ENCODE data around the gene DCN.

DCN gene

GRCh38 chr12:91194500-91194899, 11.9 kb upstream of the DCN start:
- no peaks in the 10 kb centered on the region for H3K4me1 ChIP-seq (ENCODE audit: insufficient read depth, low read length, poor library complexity, severe bottlenecking)
- no peak overlapping the region for H2AFZ ChIP-seq (ENCODE audit: low read length)
- no peak overlapping the region for H3K4me3 ChIP-seq (ENCODE audit: low read length, poor library complexity, severe bottlenecking)
- no peaks in the 10 kb centered on the region for H3K36me3 ChIP-seq (ENCODE audit: insufficient read depth, low read length)
- no peaks in the 10 kb centered on the region for H3K9me3 ChIP-seq (ENCODE audit: insufficient read depth, low read depth, low read length)
- H3K4me2 ChIP-seq (ENCODE audit: low read depth, low read length, poor library complexity, severe bottlenecking), result no peak overlapping the region
- H3K27me3 ChIP-seq (ENCODE audit: insufficient read depth, low read length, poor library complexity, severe bottlenecking), result no peaks in the 10 kb centered on the region
- no peaks in the 10 kb centered on the region for H3K79me2 ChIP-seq (ENCODE audit: insufficient read depth, low read length)
- no peak for TF ChIP-seq EZH2phosphoT487 (IDR thresholded peaks at IDR 0.05; ENCODE audit: borderline replicate concordance)
- TF ChIP-seq, protein P1, sequence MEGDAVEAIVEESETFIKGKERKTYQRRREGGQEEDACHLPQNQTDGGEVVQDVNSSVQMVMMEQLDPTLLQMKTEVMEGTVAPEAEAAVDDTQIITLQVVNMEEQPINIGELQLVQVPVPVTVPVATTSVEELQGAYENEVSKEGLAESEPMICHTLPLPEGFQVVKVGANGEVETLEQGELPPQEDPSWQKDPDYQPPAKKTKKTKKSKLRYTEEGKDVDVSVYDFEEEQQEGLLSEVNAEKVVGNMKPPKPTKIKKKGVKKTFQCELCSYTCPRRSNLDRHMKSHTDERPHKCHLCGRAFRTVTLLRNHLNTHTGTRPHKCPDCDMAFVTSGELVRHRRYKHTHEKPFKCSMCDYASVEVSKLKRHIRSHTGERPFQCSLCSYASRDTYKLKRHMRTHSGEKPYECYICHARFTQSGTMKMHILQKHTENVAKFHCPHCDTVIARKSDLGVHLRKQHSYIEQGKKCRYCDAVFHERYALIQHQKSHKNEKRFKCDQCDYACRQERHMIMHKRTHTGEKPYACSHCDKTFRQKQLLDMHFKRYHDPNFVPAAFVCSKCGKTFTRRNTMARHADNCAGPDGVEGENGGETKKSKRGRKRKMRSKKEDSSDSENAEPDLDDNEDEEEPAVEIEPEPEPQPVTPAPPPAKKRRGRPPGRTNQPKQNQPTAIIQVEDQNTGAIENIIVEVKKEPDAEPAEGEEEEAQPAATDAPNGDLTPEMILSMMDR (conservative IDR thresholded peaks at IDR 0.05; ENCODE audit: low read length), result no peak
- no peak overlapping the region for H3K9ac ChIP-seq (ENCODE audit: low read depth, low read length, poor library complexity, severe bottlenecking)
- 0 out of 2 replicates have a peak, but pooled peaks cover 3% of the 10 kb centered on the region for H3K9me2 ChIP-seq (replicated peaks; ENCODE audit: low read depth, low read length)
- H3F3A ChIP-seq (ENCODE audit: low read depth), result no peaks in the 10 kb centered on the region
- no peaks in the 10 kb centered on the region for H4K20me1 ChIP-seq (ENCODE audit: insufficient read depth, low read length, poor library complexity, severe bottlenecking)

- Histone ChIP-seq H3K9me2 (replicated peaks; ENCODE audit: low read depth, low read length) (0 out of 2 replicates have a peak, but pooled peaks cover 3% of the 10 kb centered on the region), H3K79me2 (ENCODE audit: insufficient read depth, low read length) (no peaks in the 10 kb centered on the region), H3K9ac (ENCODE audit: low read depth, low read length, poor library complexity, severe bottlenecking) (no peak overlapping the region), H3K4me3 (ENCODE audit: low read length, poor library complexity, severe bottlenecking) (no peak overlapping the region), H3K4me1 (ENCODE audit: insufficient read depth, low read length, poor library complexity, severe bottlenecking) (no peaks in the 10 kb centered on the region), H2AFZ (ENCODE audit: low read length) (no peak overlapping the region), H3F3A (ENCODE audit: low read depth) (no peaks in the 10 kb centered on the region), H3K4me2 (ENCODE audit: low read depth, low read length, poor library complexity, severe bottlenecking) (no peak overlapping the region), H3K27me3 (ENCODE audit: insufficient read depth, low read length, poor library complexity, severe bottlenecking) (no peaks in the 10 kb centered on the region), H4K20me1 (ENCODE audit: insufficient read depth, low read length, poor library complexity, severe bottlenecking) (no peaks in the 10 kb centered on the region), H3K36me3 (ENCODE audit: insufficient read depth, low read length) (no peaks in the 10 kb centered on the region), H3K9me3 (ENCODE audit: insufficient read depth, low read depth, low read length) (no peaks in the 10 kb centered on the region)
- TF ChIP-seq EZH2phosphoT487 (IDR thresholded peaks at IDR 0.05; ENCODE audit: borderline replicate concordance), result no peak
- TF ChIP-seq, protein P1 (conservative IDR thresholded peaks at IDR 0.05; ENCODE audit: low read length), result no peak
Observed at GRCh38 chr12:91191513-91192111, 9.0 kb upstream of the DCN start.

DNA sequence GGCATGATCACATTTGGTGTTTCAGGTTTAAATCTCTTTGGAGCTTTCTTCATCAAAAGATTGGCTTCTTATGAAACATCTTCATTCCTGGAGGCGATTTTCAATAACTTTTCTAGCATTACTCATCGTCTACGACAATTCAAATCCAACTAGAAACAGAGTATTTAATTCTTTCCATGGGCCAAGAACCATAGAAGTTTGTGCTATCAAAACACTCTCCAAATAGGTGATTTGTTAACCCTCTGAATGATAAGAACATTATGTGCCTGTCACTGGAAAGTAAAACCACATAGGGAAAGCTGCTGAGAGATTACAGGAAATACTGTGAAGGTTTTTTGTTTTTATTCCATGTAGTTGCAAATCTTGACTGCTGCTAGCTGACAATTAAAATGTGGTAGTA, 6.9 kb upstream of the DCN start:
- H3K4me3 ChIP-seq (ENCODE audit: low read length, poor library complexity, severe bottlenecking), result no peak overlapping the region
- no peak overlapping the region for H2AFZ ChIP-seq (ENCODE audit: low read length)
- no peaks in the 10 kb centered on the region for H3K9me2 ChIP-seq (replicated peaks; ENCODE audit: low read depth, low read length)
- no peak overlapping the region for H3K9ac ChIP-seq (ENCODE audit: low read depth, low read length, poor library complexity, severe bottlenecking)
- no peaks in the 10 kb centered on the region for H3K4me1 ChIP-seq (ENCODE audit: insufficient read depth, low read length, poor library complexity, severe bottlenecking)
- no peaks in the 10 kb centered on the region for H3K36me3 ChIP-seq (ENCODE audit: insufficient read depth, low read length)
- H3K27me3 ChIP-seq (ENCODE audit: insufficient read depth, low read length, poor library complexity, severe bottlenecking), result no peaks in the 10 kb centered on the region
- H3F3A ChIP-seq (ENCODE audit: low read depth), result no peaks in the 10 kb centered on the region
- H3K79me2 ChIP-seq (ENCODE audit: insufficient read depth, low read length), result no peaks in the 10 kb centered on the region
- TF ChIP-seq, protein P1 (conservative IDR thresholded peaks at IDR 0.05; ENCODE audit: low read length), result no peak
- no peak for TF ChIP-seq EZH2phosphoT487 (IDR thresholded peaks at IDR 0.05; ENCODE audit: borderline replicate concordance)
- H3K9me3 ChIP-seq (ENCODE audit: insufficient read depth, low read depth, low read length), result no peaks in the 10 kb centered on the region
- H3K4me2 ChIP-seq (ENCODE audit: low read depth, low read length, poor library complexity, severe bottlenecking), result no peak overlapping the region
- no peaks in the 10 kb centered on the region for H4K20me1 ChIP-seq (ENCODE audit: insufficient read depth, low read length, poor library complexity, severe bottlenecking)

Measured in Loucy (cell line).